GM19240 (cell line): ENCODE measurements around the gene ADAMTSL1.

Experiments used
- DNase-seq: peaks from one replicate; pipeline ENCODE4 v3.0.0; 2011; ENCODE audit warnings: low spot score; ENCODE audit not compliant: insufficient read length

The ADAMTSL1 gene

DNA sequence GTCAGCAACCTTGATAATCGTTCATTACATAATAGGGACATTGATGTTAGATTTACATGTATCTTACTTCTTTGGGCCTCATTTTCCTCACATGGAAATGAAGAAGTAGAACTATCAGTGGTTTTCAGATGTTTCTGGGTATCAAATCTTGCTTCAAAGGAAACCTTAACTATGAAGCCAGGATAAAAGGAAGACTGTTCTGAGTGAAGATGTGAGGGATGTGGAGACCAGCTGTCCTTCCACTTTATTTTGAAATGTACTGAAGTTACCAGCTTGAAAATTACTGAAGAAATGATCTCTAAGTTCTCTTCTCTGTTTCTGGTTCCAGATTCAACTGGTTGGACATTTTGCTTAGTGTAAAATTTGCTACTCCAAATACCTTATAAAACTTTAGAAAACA lies 186.0 kb downstream of the ADAMTSL1 start:
- DNase-seq = no peak

DNA sequence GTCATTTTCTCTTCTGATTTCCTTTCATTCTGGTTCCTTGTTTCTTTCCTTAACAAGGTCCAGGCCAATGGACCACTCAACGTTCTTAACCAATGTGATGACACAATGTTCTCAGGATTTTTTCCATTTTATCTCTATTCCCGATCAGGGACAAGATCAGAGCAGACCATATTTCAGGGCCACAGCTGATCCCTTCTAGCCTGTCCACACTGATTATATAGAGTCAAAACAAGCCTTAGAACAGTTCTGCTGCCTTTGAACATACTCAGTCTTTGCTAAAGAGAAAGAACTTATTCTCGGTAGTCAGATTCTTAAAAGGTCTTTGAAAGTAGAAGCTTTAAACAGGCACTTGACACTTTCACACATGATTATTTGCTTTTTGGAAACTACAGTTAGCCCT lies 188.4 kb downstream of the ADAMTSL1 start:
- DNase-seq = no peak

GRCh38 chr9:18665947-18666346 lies 192.0 kb downstream of the ADAMTSL1 start:
- no peak for DNase-seq

DNA sequence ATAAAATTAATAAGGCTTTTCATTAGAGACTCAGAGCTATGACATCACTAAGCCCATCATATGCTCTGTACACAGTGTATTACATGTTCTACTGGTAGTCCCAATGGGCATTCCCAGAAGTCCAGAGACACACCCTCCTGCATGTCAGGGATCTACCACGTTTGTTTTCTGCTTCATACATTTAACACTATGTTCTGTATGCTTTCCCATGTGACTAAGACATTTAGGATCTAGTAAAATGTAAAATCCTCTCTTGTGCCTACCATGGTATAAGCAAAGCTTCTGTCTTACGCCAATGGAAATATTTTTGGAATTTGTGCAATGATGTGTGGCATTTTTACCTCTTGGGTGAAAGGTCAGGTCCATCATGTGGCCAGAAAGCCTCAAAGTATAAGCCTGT lies 192.4 kb downstream of the ADAMTSL1 start:
- DNase-seq = no peak

DNA sequence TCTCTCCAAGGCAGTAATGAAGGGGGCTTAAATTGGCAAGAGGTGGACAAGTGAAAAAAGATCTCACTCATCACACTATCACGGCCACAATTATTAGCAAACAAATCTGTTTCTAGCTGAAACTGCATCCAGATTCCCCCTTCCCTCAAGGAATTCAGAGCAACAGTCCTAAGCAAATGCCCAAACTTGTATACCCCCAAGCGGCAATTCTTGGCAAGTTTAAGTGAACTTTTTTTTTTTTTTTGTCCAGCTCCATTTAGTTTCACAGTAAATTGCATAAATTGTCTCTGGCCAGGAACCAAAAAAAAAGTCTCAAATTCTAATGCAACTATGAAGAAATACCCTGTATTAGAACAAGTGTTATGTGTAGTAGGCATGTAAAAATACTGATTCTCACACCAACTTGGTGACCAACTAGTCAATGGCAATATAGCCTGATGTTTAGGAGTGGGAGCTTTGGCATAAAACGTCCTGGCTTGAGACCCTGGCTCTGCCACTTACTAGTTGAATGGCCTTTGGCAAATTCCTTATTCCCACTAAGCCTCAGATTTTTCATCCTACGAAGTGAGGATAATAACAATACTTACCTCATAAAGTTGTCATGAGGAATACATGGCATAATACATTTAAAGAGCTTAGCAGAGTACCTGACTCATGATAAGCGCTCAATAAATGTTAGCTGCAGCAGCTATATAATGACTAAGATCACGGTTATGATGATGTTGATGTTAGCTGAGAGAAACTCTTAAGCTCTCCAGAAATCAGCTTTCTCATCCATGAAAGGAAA lies 193.2 kb downstream of the ADAMTSL1 start:
- DNase-seq = no peak

GRCh38 chr9:18668944-18669343 lies 195.0 kb downstream of the ADAMTSL1 start:
- DNase-seq = no peak

GRCh38 chr9:18672706-18673105 lies 198.8 kb downstream of the ADAMTSL1 start:
- no peak for DNase-seq

DNA sequence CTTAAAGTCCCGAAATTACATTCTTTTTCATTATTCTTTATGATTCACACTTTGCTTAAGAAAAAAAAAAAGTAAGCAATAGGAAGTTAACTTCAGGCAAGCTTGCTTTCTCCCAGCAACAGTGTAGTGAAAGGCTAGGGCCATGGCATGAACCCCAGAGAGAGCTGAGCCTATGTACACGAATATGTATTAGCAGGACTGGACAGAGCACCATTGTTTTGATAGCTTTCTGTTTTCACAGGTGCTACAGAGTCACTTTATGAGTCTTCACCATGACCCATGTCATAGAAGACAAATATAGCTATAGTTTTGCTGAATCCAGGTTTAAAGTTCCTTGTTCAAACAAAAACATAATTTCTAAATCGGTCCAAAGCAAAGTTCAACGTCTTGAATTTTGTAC lies 199.2 kb downstream of the ADAMTSL1 start:
- no peak for DNase-seq

DNA sequence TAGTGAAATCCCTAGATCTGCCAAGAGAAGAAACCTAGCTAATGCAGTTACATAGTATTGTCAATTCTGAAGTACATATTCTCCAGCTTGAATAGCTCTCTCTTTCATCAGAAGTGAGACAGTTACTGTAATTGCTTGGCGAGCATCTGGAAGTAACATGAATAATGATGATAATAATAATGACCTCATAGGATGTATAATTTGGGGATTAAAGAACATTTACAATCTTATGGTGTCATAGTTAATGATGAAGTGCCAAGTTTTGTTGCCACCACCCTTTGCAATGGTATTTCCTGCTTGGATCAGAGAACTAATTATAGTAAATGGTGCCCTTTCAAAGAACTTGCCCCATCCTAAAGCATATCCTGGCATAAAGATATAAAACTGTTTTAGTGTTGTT lies 201.4 kb downstream of the ADAMTSL1 start:
- DNase-seq = no peak

DNA sequence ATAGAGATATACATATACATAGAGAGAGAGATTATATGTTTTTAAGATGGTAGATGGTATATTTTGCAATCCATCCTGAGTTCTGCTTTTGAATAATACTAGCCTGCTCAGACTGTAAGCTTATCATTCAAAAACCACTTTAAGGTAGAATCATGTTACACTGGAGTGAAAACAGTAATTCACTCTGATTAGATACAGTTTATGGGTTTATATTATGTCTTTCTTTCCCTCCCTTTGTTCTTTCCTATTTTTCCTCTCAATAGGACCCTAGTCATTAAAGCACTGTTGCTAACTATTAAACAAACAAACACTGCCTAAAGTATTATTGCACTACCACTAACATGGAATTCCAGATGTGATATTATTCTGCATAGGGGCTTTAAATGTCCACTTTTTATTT lies 202.0 kb downstream of the ADAMTSL1 start:
- no peak for DNase-seq

- DNase-seq = no peak
Measured at GRCh38 chr9:18676525-18676924, 202.6 kb downstream of the ADAMTSL1 start.

DNA sequence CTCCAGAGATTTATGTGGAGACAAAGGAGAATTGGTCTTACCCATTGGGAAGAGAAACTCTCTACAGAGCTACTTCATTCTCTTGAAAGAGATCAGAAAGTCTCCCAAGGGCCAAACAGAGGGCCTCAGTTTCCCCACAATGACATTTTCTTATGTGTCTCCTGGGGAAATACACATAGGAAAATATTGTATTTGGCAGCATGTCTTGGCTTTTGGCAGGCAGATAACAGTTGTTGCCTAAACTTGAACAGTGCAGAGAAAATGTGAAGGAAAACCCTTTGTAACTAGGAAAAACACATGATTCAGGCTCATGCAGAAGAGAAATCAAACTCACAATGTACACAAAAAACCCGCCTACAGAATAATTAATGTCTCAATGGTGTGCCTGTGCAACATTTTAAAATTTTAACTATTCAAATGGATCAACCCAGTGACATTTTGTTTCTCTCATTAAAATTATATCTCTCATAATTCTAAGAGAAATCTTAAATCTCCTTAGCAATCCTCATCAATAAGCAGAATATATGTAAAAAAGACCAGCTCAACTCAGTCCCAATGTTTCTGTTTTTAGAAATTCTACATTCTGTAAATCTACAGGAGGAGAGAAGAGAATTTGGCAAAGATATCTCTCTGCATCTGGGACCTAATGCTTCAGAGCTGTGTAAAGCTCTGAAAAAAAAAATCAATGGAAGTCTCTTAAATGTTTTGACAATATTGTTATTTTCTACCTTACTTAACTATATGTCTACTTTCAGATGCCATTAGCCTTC lies 205.1 kb downstream of the ADAMTSL1 start:
- DNase-seq = no peak

DNA sequence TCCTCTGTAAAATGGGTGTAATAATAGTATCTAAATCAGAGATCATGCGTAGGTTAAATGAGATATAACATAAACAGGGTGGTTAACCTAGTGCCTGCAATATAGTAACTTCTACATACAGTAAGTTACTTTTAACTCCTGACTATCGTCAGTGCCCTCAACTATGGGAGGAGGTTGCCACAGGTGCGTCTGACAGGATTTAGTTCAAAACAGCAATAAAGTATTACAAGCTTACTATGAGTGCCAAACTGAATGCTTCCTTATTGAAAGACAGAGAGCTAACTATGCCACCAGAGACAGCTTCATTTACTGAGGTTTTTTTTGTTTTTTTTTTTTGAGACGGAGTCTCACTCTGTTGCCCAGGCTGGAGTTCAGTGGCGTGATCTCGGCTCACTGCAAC lies 209.0 kb downstream of the ADAMTSL1 start:
- DNase-seq = no peak

- no peak for DNase-seq
Measured at GRCh38 chr9:18683312-18683711, 209.4 kb downstream of the ADAMTSL1 start.

DNA sequence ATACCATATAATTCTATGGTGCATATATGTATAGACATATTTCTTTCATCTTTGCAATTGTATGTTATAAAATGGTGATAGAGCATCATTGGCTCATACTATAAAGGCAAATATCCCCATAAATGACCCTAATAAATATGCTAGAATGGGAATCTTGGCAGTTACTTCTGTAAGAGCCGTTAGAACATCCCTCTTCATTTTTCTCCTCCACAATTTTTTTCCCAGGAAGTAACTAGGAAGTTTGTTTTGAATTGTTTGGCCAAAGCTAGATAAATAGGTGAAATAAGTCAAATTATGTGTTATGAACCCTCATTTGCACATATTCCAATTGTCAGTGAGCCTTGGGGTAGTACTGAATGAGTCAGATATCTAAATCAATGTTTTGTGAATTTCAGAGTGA lies 209.9 kb downstream of the ADAMTSL1 start:
- no peak for DNase-seq

GRCh38 chr9:18684593-18685317 lies 210.8 kb downstream of the ADAMTSL1 start:
- DNase-seq = no peak

GRCh38 chr9:18688581-18689565 lies 214.9 kb downstream of the ADAMTSL1 start:
- DNase-seq = no peak

DNA sequence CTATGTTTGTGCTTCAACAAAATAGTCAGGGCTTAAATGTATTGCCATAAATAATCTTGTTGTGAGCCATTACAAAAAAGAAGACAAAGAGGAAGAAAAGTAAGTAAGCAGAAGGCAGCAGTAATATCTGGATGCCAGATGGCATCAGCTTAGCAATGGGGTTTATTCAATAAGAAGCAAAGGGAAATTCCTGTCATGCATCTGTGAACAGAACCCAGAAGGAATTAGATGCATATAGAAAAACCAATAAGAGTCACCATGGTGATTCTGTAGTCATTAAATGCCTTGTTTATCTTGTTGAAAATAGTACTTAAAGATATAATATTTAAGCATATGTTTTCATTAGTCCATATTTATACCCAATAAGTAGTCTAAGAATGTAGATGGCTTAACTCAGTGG lies 216.0 kb downstream of the ADAMTSL1 start:
- no peak for DNase-seq

DNA sequence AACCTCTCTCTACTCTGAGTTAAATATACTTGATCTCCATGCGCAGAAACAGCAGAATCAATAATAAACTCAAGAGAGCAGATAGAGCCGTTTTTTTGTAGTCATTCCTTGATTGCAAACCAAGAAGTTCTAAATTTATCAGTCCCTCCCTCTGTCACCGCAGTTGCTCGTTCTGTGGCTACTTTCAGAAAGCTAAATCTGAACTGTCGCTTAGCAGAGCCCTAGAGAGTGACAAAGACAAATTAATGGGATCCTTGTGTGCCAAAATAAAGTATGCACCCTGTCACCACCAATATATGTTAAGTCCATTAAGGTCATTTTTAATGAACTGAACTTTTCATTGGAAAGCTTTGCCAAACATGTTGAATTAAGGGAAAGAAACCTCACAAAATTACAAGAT lies 218.3 kb downstream of the ADAMTSL1 start:
- DNase-seq = no peak

GRCh38 chr9:18692962-18693361 lies 219.0 kb downstream of the ADAMTSL1 start:
- no peak for DNase-seq
